GF-D8 (cell line): ENCODE data around the gene TSPAN11.

ENCODE experiments used
- DNase-seq: peaks from one replicate; lab custom pipeline; 2025; lab: John Stamatoyannopoulos, UW

Gene TSPAN11

GRCh38 chr12:30979371-30980259, 53.1 kb downstream of the TSPAN11 start:
- no peak for DNase-seq

- DNase-seq = no peak
Measured at GRCh38 chr12:30980955-30981662, 54.6 kb downstream of the TSPAN11 start.

GRCh38 chr12:30982413-30982812, 55.9 kb downstream of the TSPAN11 start:
- DNase-seq = no peak

- no peak for DNase-seq
Measured at GRCh38 chr12:30985814-30986452, 59.4 kb downstream of the TSPAN11 start.

GRCh38 chr12:30988086-30988485, 61.5 kb downstream of the TSPAN11 start:
- DNase-seq = no peak

GRCh38 chr12:30988646-30989286, 62.2 kb downstream of the TSPAN11 start:
- DNase-seq = no peak

- no peak for DNase-seq
Measured at GRCh38 chr12:30989754-30990153, 63.2 kb downstream of the TSPAN11 start.

GRCh38 chr12:30990316-30990715, 63.8 kb downstream of the TSPAN11 start:
- no peak for DNase-seq

GRCh38 chr12:30990776-30991175, 64.2 kb downstream of the TSPAN11 start:
- no peak for DNase-seq

- DNase-seq = no peak
Measured at GRCh38 chr12:30991466-30991865, 64.9 kb downstream of the TSPAN11 start.

GRCh38 chr12:30992381-30992780, 65.8 kb downstream of the TSPAN11 start:
- no peak for DNase-seq

GRCh38 chr12:30993766-30994165, 67.2 kb downstream of the TSPAN11 start:
- no peak for DNase-seq

GRCh38 chr12:30994274-30994673, 67.7 kb downstream of the TSPAN11 start:
- DNase-seq = no peak

GRCh38 chr12:30996255-30996654, 69.7 kb downstream of the TSPAN11 start:
- DNase-seq = no peak

- no peak for DNase-seq
Measured at GRCh38 chr12:30996752-30997151, 70.2 kb downstream of the TSPAN11 start.

GRCh38 chr12:30997685-30998440, 71.3 kb downstream of the TSPAN11 start:
- DNase-seq = no peak

GRCh38 chr12:30999011-30999410, 72.5 kb downstream of the TSPAN11 start:
- DNase-seq = no peak

GRCh38 chr12:30999723-31000122, 73.2 kb downstream of the TSPAN11 start:
- DNase-seq = no peak

GRCh38 chr12:31000751-31001150, 74.2 kb downstream of the TSPAN11 start:
- no peak for DNase-seq

- no peak for DNase-seq
Measured at GRCh38 chr12:31001581-31002360, 75.2 kb downstream of the TSPAN11 start.

GRCh38 chr12:31002361-31002725, 75.8 kb downstream of the TSPAN11 start:
- no peak for DNase-seq
